Epithelial cell of proximal tubule (primary cell): ENCODE measurements around the gene CCDC85B. TPM values are rescaled to one million over a fixed set of nuclear protein-coding genes. Genes with fewer than 3 reads are reported as not detected.

Source experiments
- DNase-seq: peaks from one replicate; pipeline ENCODE4 v3.0.0-alpha.2; 2011; ENCODE audit warnings: low read depth
- H3K4me3 ChIP-seq: 2 replicates; pipeline ENCODE4 v1.5.1; 2011; ENCODE audit warnings: low read depth, mild to moderate bottlenecking, low read length
- total RNA-seq: library from RNA; depleted of rRNA; stranded (reverse); fragments of >200 nt; gene quantifications from 2 replicates; pipeline ENCODE4 v1.2.3, GENCODE V29; 2015
- TF ChIP-seq, protein P1 (sequence below): conservative IDR thresholded peaks from 2 replicates; pipeline ENCODE4 v1.5.1; 2012; ENCODE audit warnings: low read depth, mild to moderate bottlenecking, low read length

CCDC85B gene
- total RNA-seq, 1 donor from 2014 or later = 94.2 TPM

DNA sequence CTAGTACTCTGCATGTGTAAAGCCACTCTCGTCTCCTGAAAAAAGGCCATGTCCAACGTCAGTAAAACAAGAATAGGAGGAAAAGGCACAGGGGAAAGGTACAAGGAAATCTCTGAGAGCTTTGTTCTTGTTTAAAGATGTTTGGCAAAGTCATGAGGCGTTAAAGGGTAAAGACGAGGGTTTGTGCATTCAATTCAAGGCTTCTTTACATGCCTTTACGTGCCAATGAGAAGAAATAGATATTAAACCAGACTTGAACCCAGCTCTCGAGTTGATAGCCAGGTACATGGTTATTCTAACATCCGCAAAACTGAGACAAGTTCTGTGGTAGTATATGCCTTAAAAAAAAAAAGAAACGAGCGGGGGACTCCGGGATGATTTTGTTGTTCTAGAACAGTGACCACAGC is 31.8 kb upstream of the CCDC85B start:
- TF ChIP-seq, protein P1, sequence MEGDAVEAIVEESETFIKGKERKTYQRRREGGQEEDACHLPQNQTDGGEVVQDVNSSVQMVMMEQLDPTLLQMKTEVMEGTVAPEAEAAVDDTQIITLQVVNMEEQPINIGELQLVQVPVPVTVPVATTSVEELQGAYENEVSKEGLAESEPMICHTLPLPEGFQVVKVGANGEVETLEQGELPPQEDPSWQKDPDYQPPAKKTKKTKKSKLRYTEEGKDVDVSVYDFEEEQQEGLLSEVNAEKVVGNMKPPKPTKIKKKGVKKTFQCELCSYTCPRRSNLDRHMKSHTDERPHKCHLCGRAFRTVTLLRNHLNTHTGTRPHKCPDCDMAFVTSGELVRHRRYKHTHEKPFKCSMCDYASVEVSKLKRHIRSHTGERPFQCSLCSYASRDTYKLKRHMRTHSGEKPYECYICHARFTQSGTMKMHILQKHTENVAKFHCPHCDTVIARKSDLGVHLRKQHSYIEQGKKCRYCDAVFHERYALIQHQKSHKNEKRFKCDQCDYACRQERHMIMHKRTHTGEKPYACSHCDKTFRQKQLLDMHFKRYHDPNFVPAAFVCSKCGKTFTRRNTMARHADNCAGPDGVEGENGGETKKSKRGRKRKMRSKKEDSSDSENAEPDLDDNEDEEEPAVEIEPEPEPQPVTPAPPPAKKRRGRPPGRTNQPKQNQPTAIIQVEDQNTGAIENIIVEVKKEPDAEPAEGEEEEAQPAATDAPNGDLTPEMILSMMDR = no peak
- peak overlapping the region; percentile 98 for H3K4me3 ChIP-seq
- peak; percentile 36 for DNase-seq

DNA sequence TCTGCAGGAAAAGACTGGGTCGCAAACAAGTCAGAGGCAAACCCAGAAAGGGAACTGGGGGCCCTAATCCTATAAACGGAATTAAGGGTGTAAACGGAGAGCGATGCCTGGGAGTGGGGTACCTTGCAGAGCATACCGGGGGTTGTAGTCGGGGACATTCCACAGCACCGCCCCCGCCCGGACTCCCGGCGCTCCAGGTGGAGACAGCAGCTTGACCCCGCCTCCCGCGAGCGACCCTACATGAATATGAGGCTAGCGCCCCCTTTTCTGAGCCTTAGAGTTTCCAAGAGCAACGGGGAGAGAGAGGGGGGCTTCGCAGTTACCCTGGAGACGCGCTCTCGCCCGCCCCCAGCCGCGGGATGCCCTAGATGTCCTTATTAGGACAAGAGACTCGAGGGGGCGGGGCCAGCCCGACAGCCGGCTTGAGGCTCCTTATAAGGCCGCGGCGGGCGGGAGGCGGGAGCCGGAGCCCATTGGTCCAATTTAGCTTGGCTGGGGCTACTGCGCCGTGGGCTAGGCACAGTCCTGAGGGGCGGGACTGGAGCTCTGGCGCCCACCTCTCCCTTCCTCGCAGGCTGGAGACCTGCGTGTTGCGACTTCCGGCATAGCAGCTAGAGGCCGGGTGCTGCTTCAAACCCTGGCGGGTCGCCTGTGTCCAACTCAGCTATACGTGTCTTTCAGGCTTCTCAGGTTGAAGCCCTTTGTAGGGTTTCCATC is 31.2 kb upstream of the CCDC85B start:
- TF ChIP-seq, protein P1 = peak; percentile 8
- peak; percentile 59 for DNase-seq
- peak overlapping the region; percentile 98 for H3K4me3 ChIP-seq

DNA sequence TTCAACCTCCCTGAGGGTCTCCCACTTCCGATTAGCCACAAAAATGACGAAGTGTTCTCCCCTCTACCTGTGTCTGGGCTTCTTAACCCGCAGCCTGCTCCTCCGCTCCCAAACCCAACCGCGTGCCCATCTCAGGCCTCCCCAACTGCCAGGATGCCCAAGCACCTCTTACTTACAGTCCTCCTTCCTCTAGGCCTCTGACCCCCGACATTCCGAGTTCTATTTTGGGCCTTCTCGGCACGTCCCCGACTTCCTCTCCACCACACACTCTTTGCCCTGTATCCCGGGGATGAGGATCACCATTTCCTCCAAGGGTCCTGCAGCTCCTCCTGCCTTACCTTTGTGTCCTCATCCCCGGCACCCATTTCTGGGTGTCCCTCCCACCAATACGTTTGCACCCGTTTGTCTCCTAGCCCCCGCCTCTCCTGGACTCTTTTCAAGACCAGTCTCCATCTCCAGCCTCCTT is 30.6 kb upstream of the CCDC85B start:
- no peak for DNase-seq
- peak overlapping the region; percentile 98 for H3K4me3 ChIP-seq
- TF ChIP-seq, protein P1 = no peak

DNA sequence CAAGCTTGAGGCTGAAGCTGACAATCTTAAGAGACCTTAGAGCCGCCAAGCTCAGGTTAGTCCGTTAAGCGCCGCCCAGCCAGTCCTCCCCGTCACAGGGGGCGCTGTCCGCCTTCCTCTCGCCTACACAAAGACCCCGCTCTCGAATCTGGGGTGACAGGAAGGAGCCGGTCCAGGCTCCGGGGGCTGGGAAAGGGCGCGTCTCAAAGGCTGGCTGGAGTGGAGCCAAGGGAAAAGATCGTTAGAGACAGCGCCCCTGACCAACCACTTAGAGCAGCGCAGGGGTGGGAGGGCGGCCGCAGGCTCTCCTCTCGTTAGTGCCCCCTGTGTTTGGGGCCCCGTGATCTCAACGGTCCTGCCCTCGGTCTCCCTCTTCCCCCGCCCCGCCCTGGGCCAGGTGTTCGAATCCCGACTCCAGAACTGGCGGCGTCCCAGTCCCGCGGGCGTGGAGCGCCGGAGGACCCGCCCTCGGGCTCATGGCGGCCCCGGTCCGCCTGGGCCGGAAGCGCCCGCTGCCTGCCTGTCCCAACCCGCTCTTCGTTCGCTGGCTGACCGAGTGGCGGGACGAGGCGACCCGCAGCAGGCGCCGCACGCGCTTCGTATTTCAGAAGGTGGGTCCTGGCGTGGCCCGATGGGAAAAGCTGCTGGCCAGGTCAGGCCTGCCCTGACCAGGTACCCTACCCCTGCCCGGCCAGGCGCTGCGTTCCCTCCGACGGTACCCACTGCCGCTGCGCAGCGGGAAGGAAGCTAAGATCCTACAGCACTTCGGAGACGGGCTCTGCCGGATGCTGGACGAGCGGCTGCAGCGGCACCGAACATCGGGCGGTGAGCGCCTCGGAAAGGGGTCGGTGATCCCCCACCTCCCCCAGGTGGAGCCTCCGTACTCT is 30.0 kb upstream of the CCDC85B start, which contains the start of gene MUS81:
Gene MUS81, plus strand, starts transcription at position 156 of the 887 bp plus-strand sequence. Its CDS starts 321 bp downstream, at position 477.
- TF ChIP-seq, protein P1 = peak; percentile 88
- DNase-seq = peak; percentile 87
- H3K4me3 ChIP-seq = peak within 1 kb of the TSS; percentile 98

DNA sequence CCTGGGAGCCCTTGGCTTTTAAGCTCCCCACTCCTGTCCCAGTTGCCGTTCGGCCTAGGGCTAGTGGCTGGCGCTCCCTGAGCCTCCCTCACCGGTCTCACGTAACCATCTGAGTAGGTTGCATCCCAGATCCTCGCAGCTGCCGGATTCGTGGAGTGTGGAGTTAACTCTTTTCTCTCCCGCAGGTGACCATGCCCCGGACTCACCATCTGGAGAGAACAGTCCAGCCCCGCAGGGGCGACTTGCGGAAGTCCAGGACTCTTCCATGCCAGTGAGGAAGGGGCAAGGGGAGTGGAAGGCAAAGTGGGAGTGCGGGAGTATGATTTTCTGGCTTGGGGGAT is 29.3 kb upstream of the CCDC85B start:
- DNase-seq = no peak
- H3K4me3 ChIP-seq = peak overlapping the region; percentile 98
- TF ChIP-seq, protein P1 = no peak

DNA sequence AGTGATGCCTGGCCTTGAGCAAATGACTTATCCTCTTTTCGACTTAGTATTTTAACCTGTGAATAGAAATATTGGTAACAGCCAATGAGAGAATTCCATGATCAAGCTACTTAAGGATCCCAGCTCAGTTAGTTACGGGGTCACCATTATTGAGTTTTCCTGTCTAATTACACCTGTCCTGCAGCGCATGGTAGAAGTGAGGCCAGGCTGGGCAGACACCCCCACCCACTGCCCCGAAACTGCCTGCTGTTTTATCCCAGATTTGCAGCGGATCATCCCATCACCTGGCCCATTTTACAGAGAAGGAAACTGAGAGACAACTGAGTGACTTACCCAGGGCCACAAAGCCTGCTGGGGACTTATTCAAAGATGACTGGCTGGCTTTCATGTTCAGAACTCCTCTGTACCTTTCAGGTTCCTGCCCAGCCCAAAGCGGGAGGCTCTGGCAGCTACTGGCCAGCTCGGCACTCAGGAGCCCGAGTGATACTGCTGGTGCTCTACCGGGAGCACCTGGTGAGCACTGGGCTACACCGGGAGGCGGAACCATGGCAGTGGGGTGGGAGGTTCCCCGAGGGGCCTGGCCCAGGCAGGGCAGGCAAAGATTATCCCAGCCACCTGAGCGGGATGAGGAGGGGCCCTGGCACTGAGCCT is 28.8 kb upstream of the CCDC85B start:
- no peak for DNase-seq
- peak overlapping the region; percentile 98 for H3K4me3 ChIP-seq
- TF ChIP-seq, protein P1 = no peak
